ENCODE data around the gene NOXA1.

DNA sequence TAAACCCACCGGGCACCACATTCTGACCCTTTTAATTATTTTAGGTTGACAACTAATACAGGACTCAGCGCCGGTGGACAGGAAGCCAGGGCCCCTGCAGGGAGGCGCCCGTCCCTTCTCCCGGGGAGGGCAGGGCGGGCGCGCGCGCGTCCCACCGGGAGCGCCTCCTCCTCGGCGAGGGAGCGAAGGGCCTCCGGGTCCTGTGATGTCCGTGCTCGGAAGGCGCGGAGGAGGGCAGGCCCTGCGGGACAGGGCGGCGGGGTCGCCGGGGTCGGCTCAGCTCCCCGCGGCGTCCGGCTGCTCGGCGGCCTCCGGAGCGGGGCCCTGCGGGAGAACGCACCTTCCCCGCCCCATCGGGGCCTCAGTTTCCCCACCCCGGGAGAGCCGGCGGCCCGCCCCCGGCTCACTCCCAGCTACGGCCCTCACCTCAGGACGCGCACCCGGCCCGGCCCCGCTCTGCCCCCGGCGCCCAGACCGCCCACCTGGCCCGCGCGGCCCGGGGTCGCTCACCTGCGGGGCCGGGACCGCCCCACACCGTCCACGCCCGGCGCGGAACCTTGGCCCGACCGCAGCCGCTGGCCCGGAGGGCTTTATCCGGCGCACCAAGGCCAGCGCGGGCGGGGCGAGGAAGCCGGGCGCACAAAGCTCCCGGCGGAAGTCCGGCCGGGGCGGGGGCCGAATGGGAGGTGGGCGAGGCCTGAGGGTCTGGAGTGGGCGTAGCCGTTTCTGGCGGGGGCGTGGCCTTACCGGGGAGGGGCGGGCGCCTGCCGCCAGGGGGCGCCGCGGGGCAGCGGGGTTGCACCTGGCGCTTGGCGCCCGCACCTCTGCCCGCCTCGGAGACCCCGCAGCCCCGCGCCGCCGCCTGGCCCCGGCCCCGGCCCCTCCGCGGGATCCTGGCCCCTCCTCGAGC, at the start of gene NOXA1, which contains the start of gene EXD3:
- TF ChIP-seq, protein P1, sequence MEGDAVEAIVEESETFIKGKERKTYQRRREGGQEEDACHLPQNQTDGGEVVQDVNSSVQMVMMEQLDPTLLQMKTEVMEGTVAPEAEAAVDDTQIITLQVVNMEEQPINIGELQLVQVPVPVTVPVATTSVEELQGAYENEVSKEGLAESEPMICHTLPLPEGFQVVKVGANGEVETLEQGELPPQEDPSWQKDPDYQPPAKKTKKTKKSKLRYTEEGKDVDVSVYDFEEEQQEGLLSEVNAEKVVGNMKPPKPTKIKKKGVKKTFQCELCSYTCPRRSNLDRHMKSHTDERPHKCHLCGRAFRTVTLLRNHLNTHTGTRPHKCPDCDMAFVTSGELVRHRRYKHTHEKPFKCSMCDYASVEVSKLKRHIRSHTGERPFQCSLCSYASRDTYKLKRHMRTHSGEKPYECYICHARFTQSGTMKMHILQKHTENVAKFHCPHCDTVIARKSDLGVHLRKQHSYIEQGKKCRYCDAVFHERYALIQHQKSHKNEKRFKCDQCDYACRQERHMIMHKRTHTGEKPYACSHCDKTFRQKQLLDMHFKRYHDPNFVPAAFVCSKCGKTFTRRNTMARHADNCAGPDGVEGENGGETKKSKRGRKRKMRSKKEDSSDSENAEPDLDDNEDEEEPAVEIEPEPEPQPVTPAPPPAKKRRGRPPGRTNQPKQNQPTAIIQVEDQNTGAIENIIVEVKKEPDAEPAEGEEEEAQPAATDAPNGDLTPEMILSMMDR (IDR thresholded peaks at IDR 0.05): no peak
- no peak for TF ChIP-seq POLR2A (IDR thresholded peaks at IDR 0.05)

Measured in lower leg skin (tissue), 3 donors.